LNCaP clone FGC (cell line): ENCODE measurements around the gene PPDPF.

Source experiments
- DNase-seq: peaks from one replicate; pipeline ENCODE4 v3.0.0-alpha.2; 2011; ENCODE audit warnings: low read depth
- H3K4me3 ChIP-seq: 2 replicates; pipeline ENCODE4 v1.5.1; 2011; ENCODE audit warnings: mild to moderate bottlenecking, low read depth, low read length, control low read depth
- CTCF ChIP-seq: IDR thresholded peaks from 2 replicates; pipeline ENCODE4 v1.5.1; 2012; ENCODE audit warnings: mild to moderate bottlenecking; ENCODE audit not compliant: control insufficient read depth, insufficient read depth; ENCODE audit errors: extremely low read depth

Gene PPDPF

GRCh38 chr20:63563225-63563935, 42.8 kb downstream of the PPDPF start:
- no peak overlapping the region for H3K4me3 ChIP-seq
- TF ChIP-seq CTCF = no peak
- no peak for DNase-seq

- no peak overlapping the region for H3K4me3 ChIP-seq
- DNase-seq = no peak
- TF ChIP-seq CTCF = no peak
These were observed 43.7 kb downstream of the PPDPF start for GRCh38 chr20:63564036-63564810.

- no peak for DNase-seq
- H3K4me3 ChIP-seq = no peak overlapping the region
- TF ChIP-seq CTCF = no peak
These were observed 44.6 kb downstream of the PPDPF start for GRCh38 chr20:63565021-63565698.

GRCh38 chr20:63565699-63566335, 45.3 kb downstream of the PPDPF start:
- TF ChIP-seq CTCF = no peak
- H3K4me3 ChIP-seq = no peak overlapping the region
- DNase-seq = no peak

- no peak for TF ChIP-seq CTCF
- DNase-seq = no peak
- no peak overlapping the region for H3K4me3 ChIP-seq
These were observed 46.0 kb downstream of the PPDPF start for GRCh38 chr20:63566395-63567135.

GRCh38 chr20:63567136-63567385, 46.5 kb downstream of the PPDPF start:
- no peak overlapping the region for H3K4me3 ChIP-seq
- no peak for TF ChIP-seq CTCF
- DNase-seq = no peak
